Caco-2 (cell line): ENCODE measurements around the gene IGF2BP3. TPM values are rescaled to one million over a fixed set of nuclear protein-coding genes. Genes with fewer than 3 reads are reported as not detected.

Source experiments
- BruUV-seq: library from RNA; stranded (reverse); fragments of 400-500 nt; replicated peaks from 2 replicates; lab custom pipeline; 2021; lab: Mats Ljungman, UMichigan
- CTCF ChIA-PET: fragments of 300-600 bp; sonication (Branson Sonifier 250); formaldehyde crosslinking; loops from one replicate; lab custom pipeline; 2022; ENCODE audit warnings: antibody characterized with exemption; lab: Charles Lee
- POLR2A ChIA-PET: fragments of 300-600 bp; sonication (Branson Sonifier 250); formaldehyde crosslinking; loops from one replicate; lab custom pipeline; 2022; ENCODE audit warnings: antibody characterized with exemption; lab: Charles Lee
- DNase-seq, 2 experiments: peaks; one replicate each; pipeline versions ENCODE4 v3.0.0 to v3.0.0-alpha.2; 2020 to 2022
- H3K27me3 ChIP-seq: replicated peaks from 2 replicates; pipeline ENCODE4 v1.6.0; 2011; ENCODE audit warnings: low read length; ENCODE audit not compliant: control insufficient read depth, insufficient read depth
- H3K36me3 ChIP-seq: 2 replicates; pipeline ENCODE4 v1.5.1; 2011; ENCODE audit warnings: low read length; ENCODE audit not compliant: control insufficient read depth, insufficient read depth
- H3K4me1 ChIP-seq: fragments of 250-450 bp; sonication (Bioruptor Pico); 2 replicates; pipeline ENCODE4 v1.5.1; 2020; ENCODE audit warnings: mild to moderate bottlenecking
- H3K4me3 ChIP-seq: 2 replicates; pipeline ENCODE4 v1.5.1; 2011; ENCODE audit warnings: low read depth, mild to moderate bottlenecking, control low read depth, low read length
- H3K9me3 ChIP-seq: fragments of 250-450 bp; sonication (Bioruptor Pico); 2 replicates; pipeline ENCODE4 v1.5.1; 2020; ENCODE audit warnings: mild to moderate bottlenecking, moderate library complexity
- H3K27ac Mint-ChIP-seq: one replicate; pipeline ENCODE4 v1.8.0; 2022; ENCODE audit warnings: mixed read lengths; ENCODE audit not compliant: unreplicated experiment
- H3K27me3 Mint-ChIP-seq: one replicate; pipeline ENCODE4 v1.8.0; 2022; ENCODE audit warnings: mixed read lengths; ENCODE audit not compliant: insufficient read depth, unreplicated experiment
- H3K36me3 Mint-ChIP-seq: one replicate; pipeline ENCODE4 v1.8.0; 2022; ENCODE audit warnings: mild to moderate bottlenecking, mixed read lengths; ENCODE audit not compliant: insufficient read depth, unreplicated experiment
- H3K4me1 Mint-ChIP-seq: one replicate; pipeline ENCODE4 v1.8.0; 2022; ENCODE audit warnings: low read depth, mixed read lengths; ENCODE audit not compliant: unreplicated experiment
- H3K4me3 Mint-ChIP-seq: one replicate; pipeline ENCODE4 v1.8.0; 2022; ENCODE audit warnings: mild to moderate bottlenecking, moderate library complexity, mixed read lengths; ENCODE audit not compliant: unreplicated experiment
- H3K9me3 Mint-ChIP-seq: one replicate; pipeline ENCODE4 v1.8.0; 2022; ENCODE audit warnings: mixed read lengths; ENCODE audit not compliant: unreplicated experiment
- intact Hi-C: fragments of 100-400 bp; cut with micrococcal nuclease; formaldehyde crosslinking; loops from one replicate; pipeline ENCODE4 v1.10.0; 2022; ENCODE audit not compliant: unreplicated experiment
- total RNA-seq: library from RNA; stranded (reverse); gene quantifications from 2 replicates; pipeline ENCODE4 v1.2.3, GENCODE V29; 2022
- TF ChIP-seq, protein P1 (sequence below), 2 experiments: fragments of 200-600 bp in 1 of 2; IDR thresholded peaks; 1 replicate in 1 of 2; 2 replicates in 1 of 2; pipeline versions ENCODE4 v1.5.1 to v1.8.0; 2011 to 2022; ENCODE audit warnings: antibody characterized with exemption in 1 of 2, control low read depth in 1 of 2, inconsistent platforms in 1 of 2, low read depth in 1 of 2, low read length in 1 of 2, mild to moderate bottlenecking in 1 of 2, moderate library complexity in 1 of 2; ENCODE audit not compliant: insufficient read depth in 1 of 2, severe bottlenecking in 1 of 2, unreplicated experiment in 1 of 2

IGF2BP3 gene
- total RNA-seq, 1 experiment from 2014 or later, result 127 TPM

DNA sequence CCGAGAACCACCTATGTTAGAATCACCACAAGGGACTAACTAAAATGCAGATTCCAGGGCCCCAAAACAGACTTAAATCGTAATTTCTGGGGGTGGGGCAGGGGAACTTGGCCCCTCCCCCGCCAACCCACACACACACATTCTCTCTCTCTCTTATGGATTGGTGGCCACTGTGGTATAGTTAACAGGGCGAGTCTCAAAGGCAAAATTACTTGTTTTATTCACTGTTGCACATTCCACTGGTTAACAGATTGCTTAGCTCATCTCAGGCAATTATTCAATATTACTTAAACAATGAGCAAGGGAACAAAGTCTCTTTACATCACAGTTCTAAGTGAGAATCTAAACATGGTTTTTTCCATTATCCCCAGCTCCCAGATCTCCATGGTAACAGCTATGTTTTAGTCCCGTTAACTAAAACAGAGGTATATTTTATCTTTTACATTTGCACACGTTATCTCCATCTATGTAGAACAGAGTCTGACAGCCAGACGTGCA lies 38.5 kb downstream of the IGF2BP3 start:
- no TSS peak for BruUV-seq
- H3K9me3 Mint-ChIP-seq, result no peaks in the 10 kb centered on the region
- Histone ChIP-seq H3K4me1 (peaks cover 19% of the 10 kb centered on the region; the same call in 1 of the 2 replicates), H3K4me3 (no peak overlapping the region), H3K36me3 (no peaks in the 10 kb centered on the region), H3K9me3 (no peaks in the 10 kb centered on the region), H3K27me3 (no peaks in the 10 kb centered on the region)
- no peaks in the 10 kb centered on the region for H3K27me3 Mint-ChIP-seq
- H3K4me3 Mint-ChIP-seq, result peak overlapping the region; percentile 14
- TF ChIP-seq, protein P1, sequence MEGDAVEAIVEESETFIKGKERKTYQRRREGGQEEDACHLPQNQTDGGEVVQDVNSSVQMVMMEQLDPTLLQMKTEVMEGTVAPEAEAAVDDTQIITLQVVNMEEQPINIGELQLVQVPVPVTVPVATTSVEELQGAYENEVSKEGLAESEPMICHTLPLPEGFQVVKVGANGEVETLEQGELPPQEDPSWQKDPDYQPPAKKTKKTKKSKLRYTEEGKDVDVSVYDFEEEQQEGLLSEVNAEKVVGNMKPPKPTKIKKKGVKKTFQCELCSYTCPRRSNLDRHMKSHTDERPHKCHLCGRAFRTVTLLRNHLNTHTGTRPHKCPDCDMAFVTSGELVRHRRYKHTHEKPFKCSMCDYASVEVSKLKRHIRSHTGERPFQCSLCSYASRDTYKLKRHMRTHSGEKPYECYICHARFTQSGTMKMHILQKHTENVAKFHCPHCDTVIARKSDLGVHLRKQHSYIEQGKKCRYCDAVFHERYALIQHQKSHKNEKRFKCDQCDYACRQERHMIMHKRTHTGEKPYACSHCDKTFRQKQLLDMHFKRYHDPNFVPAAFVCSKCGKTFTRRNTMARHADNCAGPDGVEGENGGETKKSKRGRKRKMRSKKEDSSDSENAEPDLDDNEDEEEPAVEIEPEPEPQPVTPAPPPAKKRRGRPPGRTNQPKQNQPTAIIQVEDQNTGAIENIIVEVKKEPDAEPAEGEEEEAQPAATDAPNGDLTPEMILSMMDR (IDR thresholded peaks at IDR 0.05; ENCODE audit: insufficient read depth in 1 of 2, low read depth in 1 of 2, low read length in 1 of 2, severe bottlenecking in 1 of 2, unreplicated experiment in 1 of 2), result no peak
- peak overlapping the region; percentile 79 for H3K27ac Mint-ChIP-seq
- POLR2A ChIA-PET, result no interaction called here
- DNase-seq, result peak in 1 of 2 experiments; percentile 36
- peaks cover 23% of the 10 kb centered on the region for H3K36me3 Mint-ChIP-seq
- intact Hi-C loops, result loop anchor here (2.0 to 5.0 kb wide), 3 partner anchors 75 to 155 kb away; partner anchors contain the start of gene TRA2A
- CTCF ChIA-PET, result interaction anchor here (0.6 to 1.4 kb wide), 4 partner anchors 31 to 159 kb away, joined by 3 to 4 read pairs (median 3); no protein-coding TSS in a partner anchor
- H3K4me1 Mint-ChIP-seq, result peaks cover 36% of the 10 kb centered on the region

DNA sequence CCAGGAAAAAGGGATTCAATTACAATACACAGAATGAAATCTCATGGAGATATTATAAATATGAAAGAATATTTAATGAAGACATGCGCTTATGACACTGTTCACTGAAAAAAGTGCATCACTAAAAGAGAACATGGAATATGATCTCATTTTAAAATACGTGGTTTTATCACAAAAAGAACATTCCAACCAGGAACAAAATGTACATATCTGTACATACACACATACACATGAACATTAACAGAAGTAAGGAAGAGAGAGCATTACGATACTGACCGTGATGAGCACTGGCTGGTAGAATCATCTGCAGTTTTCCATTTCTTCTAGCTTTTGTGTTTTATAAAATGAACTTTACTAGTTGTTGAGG lies 39.4 kb downstream of the IGF2BP3 start:
- POLR2A ChIA-PET, result interaction anchor here (1.0 kb wide), 1 partner anchor 32 kb away, joined by 4 read pairs; no protein-coding TSS in a partner anchor
- no TSS peak for BruUV-seq
- no peak for DNase-seq
- TF ChIP-seq, protein P1 (IDR thresholded peaks at IDR 0.05; ENCODE audit: insufficient read depth in 1 of 2, low read depth in 1 of 2, low read length in 1 of 2, severe bottlenecking in 1 of 2, unreplicated experiment in 1 of 2), result no peak
- no peaks in the 10 kb centered on the region for H3K27me3 ChIP-seq
- Mint-ChIP-seq H3K4me3 (peak overlapping the region; percentile 16), H3K9me3 (no peaks in the 10 kb centered on the region), H3K27ac (peak overlapping the region; percentile 79), H3K4me1 (peaks cover 39% of the 10 kb centered on the region), H3K27me3 (no peaks in the 10 kb centered on the region), H3K36me3 (peaks cover 28% of the 10 kb centered on the region)
- CTCF ChIA-PET, result interaction anchor here (0.6 to 2.2 kb wide), 6 partner anchors 32 to 158 kb away, joined by 3 to 9 read pairs (median 4); no protein-coding TSS in a partner anchor
- peaks cover 19% of the 10 kb centered on the region; the same call in 1 of the 2 replicates for H3K4me1 ChIP-seq
- H3K9me3 ChIP-seq, result no peaks in the 10 kb centered on the region
- no peaks in the 10 kb centered on the region for H3K36me3 ChIP-seq
- no peak overlapping the region for H3K4me3 ChIP-seq
- intact Hi-C loops, result loop anchor here (1.0 to 5.0 kb wide), 5 partner anchors 39 to 154 kb away; partner anchors contain the start of genes IGF2BP3 and TRA2A

DNA sequence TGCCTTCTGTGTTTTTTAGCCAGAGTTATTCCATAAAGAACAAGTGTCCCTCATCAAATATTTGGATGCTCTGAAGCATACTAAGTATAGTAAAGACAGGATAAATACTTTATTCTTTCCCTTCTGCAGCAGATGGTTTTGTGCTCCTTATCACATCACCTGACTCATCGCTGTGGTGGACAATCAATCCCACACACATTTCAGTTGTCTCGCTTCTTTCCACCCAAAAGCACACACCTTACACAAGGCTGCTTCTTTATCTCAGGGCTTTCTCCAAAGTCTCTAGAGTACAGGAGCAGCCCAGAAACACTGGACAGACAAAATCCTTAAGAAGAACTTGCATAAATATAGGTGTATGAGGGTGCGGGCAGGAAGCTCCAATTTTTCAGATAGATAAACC lies 43.4 kb downstream of the IGF2BP3 start:
- peaks cover 33% of the 10 kb centered on the region for H3K4me1 Mint-ChIP-seq
- POLR2A ChIA-PET, result no interaction called here
- DNase-seq, result no peak

More for the DNA sequence above, 43.4 kb downstream of the IGF2BP3 start:
- H3K36me3 Mint-ChIP-seq, result peaks cover 31% of the 10 kb centered on the region
- Histone ChIP-seq H3K9me3 (no peaks in the 10 kb centered on the region), H3K4me1 (peaks cover 20% of the 10 kb centered on the region; the same call in 1 of the 2 replicates), H3K27me3 (no peaks in the 10 kb centered on the region), H3K36me3 (no peaks in the 10 kb centered on the region), H3K4me3 (no peak overlapping the region)
- no TSS peak for BruUV-seq
- CTCF ChIA-PET, result no interaction called here
- H3K27me3 Mint-ChIP-seq, result no peaks in the 10 kb centered on the region
- H3K9me3 Mint-ChIP-seq, result no peaks in the 10 kb centered on the region
- no peak overlapping the region for H3K27ac Mint-ChIP-seq
- H3K4me3 Mint-ChIP-seq, result no peak overlapping the region
- TF ChIP-seq, protein P1 (IDR thresholded peaks at IDR 0.05; ENCODE audit: insufficient read depth in 1 of 2, low read depth in 1 of 2, low read length in 1 of 2, severe bottlenecking in 1 of 2, unreplicated experiment in 1 of 2), result no peak
- intact Hi-C loops, result no loop called here
